GM18502 (cell line): ENCODE data around the gene PLAAT4.
A peak's percentile ranks its signal among the peaks of the same experiment; 100 is the strongest.
"Not testable (repeated sequence)": the region's sequence is repeated elsewhere in the genome, so short reads cannot be mapped to it uniquely, and the experiment has no call there.

Experiments used
- ATAC-seq: cut with Tn5 transposase; IDR thresholded peaks from one replicate; pipeline ENCODE4 v1.9.1; 2021; ENCODE audit warnings: mild to moderate bottlenecking; ENCODE audit not compliant: unreplicated experiment, poor library complexity

The PLAAT4 gene

DNA sequence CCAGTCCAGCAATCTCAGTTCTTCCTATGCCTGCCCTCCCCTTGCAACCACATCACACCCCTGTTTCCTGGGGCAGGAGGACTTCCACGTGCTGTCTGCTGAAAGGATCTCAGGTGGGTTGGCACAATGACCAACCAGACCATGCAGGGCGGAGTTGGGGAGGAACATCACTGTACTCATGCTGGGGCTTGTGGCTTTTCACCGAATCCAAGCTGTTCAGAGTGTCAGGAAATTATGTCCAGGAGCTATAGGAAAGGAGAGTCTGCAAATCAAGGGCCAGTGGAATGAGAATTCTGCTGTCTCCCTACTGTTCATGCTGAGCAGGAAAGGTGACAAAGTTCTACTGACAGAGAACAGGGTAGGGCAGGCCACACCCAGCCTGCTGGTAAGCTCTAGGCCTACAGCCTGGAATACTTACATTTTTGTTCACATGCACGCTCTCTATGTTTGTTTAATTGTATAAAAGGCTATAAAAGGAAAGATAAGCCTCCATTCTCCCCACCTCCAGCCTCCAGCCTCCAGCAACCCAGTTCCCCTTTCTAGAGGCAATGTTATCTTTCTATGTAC, 28.3 kb downstream of the PLAAT4 start:
- no peak for ATAC-seq

DNA sequence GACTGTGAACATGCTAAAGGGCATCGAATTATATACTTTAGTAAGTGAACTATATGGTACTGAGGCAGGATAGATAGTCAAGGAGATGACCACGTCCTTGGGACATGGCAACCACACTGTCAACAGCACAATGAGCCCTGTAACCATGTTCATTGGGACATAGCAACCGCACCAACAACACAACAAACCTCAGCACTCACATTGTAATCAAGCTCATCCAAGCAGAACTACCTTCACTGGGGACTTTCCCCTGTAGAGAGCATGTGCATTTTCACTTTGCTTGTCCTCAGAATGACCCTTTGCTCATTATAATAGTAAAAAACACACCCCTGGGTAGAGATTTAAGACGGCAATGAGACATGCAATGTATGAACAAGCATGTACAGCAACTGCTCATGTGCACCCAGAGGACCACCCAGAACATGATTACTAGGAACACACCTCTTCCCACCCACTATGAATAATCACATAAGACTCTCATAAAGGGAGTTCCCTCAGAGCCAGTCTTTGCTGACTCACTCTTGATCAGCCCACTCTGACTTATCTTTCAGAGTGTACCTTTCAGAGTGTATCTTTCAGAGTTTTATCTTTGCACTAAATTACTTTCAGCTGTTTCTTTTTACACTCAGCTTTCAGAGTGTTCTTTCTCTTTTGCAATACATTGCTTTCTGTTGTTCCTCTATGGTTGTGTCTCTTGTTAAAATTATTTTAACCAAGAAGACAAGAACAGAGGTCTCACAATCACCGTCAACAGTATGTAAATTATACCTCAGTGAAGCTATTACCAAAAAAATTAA, 30.6 kb downstream of the PLAAT4 start:
- ATAC-seq: peak; percentile 82

DNA sequence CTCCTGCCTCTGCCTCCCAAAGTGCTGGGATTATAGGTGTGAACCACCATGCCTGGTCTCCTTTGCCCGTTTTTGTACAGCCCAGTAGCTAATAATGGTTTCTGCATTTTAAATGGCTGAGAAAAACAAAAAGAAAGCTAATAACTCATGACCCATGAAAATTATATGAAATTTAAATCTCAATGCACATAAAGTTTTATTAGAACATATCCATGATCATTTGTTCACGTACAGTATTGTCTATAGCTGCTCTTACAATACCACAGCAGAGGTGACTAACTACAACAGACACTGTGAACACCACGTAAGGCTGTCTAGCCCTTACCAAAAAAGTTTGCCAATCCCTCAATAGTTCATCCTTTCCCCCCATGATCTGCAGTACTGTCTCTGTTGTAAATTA, 33.0 kb downstream of the PLAAT4 start:
- no peak for ATAC-seq

DNA sequence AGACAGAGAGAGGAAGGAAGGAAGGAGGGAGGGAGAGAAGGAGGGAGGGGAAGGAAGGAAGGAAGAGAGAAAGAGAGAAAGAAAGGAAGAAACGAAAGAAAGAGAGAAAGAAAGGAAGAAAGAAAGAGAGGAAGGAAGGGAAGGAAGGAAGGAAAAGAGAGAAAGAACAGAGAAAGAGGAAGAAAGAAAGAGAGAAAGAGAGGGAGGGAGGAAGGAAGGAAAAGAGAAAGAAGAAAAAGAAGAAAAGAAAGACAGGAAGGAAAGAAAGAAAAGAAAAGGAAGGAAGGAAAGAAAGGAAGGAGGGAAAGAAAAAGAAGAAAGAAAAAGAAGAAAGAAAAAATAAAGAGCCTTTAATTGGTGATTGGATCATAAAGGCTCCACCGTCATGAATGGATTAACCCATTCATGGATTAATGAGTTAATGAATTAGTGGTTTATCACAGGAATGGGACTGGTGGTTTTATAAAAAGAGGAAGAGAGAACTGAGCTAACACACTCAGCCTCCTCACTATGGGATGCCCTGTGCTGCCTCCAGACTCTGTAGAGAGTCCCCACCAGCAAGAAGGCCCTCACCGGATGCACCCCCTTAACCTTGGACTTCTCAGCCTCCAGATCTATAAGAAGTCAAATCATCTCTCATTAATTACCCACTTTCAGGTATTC, 35.5 kb downstream of the PLAAT4 start:
- ATAC-seq: no peak

DNA sequence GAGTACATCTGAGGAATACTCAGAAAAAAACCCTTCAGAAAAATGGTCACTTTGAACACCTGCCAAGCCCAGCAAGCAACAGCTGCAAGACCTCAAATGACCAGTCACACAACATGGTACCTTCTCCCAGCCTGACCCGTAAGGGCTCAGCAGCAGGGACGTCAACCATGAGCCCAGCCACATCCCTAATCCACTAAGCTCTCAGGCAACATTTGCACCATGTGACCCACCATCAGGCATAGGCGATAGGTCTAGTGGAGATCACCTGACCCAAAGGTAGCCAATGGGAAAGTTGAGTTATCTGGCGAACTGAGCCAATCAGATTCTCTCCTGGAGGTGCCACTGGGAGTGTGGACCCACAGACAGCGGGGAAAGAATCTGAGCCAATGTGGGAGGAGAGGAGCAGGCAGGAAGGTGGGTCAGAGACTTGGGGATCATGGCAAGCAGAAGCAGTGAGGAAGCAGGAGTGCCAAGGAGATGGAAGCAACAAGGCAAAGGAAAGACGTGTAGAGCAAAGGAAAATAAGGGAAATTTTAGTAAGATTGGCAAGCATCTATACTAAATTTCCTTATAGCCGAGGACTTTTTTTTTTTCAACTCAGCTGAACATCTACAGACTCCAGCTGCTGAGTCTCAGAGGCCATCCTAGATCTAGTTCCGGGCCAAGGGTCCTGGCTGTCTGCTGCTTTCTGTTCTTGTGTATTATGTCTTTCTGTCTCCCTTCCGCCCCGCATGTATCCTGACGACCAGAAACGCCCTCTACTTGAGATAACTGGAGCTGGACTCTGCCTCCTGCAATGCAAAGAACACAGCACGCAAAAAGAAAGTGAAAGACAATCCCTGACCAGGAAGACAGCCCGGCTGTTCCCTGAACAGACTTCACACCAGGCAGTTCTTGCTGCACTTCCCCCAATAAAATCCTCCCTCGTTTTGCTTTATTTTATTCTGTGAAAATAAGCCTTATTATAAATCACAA, 37.6 kb downstream of the PLAAT4 start:
- no peak for ATAC-seq

DNA sequence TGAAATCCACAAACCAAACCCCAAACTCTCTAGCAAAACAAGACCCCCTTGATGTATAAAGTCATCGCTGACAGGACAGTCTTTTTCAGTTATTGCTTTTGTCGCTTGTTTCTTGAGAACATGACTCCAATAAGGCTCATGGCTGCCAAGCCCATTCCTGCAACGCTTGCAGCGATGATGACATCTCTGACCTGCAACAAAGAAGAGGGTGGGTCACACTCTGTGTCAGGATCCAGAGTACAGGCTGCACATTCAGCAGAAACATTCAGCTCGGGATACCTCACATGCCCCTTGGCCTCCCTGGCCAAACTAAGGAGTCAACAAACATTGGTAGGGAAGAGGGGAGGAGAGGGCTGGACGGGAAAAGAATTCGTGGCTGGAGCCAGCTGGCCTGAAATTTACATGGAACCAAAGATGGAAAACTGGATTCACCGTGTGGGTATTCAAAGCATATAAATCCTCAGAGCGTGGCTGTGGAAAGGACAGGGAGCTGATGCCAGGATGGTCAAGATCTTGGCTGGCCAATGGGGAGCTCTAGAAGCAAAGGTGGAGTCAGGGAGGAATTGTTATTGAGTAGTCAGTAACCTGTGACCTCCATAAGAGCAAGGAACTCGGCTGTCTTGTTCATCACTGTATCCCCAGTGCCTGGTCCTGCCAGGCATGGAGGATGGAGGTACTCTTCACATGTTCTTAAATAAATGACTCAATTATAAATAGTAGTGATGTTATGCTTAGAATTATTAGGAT, 38.4 kb downstream of the PLAAT4 start:
- ATAC-seq: no peak

DNA sequence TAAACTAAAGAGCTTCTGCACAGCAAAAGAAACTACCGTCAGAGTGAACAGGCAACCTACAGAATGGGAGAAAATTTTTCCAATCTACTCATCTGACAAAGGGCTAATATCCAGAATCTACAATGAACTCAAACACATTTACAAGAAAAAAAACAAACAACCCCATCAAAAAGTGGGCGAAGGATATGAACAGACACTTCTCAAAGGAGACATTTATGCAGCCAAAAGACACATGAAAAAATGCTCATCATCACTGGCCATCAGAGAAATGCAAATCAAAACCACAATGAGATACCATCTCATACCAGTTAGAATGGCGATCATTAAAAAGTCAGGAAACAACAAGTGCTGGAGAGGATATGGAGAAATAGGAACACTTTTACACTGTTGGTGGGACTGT, 42.3 kb downstream of the PLAAT4 start:
- not testable (repeated sequence) for ATAC-seq

DNA sequence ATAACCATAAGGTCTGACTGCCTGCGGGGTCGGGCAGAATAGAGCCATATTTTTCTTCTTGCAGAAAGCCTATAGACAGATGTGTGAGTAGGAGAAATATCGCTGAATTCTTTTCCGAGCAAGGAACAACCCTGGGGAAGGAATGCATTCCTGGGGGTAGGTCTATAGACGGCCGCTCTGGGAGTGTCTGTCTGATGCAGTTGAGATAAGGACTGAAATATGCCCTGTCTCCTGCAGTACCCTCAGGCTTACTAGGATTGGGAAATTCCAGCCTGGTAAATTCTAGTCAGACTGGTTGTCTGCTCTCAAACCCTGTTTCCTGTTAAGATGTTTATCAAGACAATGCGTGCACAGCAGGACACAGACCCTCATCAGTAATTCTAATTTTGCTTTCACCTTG, 44.6 kb downstream of the PLAAT4 start:
- ATAC-seq: not testable (repeated sequence)

DNA sequence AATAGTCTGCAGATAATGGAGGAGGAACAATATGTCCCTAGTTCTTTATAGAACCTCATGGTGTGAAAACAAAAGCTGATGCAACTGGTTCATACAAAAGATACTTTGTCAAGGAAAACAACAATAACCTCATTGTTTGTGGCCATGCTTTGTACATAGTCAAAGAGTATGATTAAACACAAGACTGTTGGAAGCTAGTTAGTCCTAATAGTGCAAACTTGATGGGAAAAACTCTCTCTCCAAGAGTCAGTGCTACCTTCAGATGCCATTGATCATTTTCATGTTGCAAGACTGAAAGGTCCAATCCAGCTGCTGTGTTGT, 46.7 kb downstream of the PLAAT4 start:
- no peak for ATAC-seq

DNA sequence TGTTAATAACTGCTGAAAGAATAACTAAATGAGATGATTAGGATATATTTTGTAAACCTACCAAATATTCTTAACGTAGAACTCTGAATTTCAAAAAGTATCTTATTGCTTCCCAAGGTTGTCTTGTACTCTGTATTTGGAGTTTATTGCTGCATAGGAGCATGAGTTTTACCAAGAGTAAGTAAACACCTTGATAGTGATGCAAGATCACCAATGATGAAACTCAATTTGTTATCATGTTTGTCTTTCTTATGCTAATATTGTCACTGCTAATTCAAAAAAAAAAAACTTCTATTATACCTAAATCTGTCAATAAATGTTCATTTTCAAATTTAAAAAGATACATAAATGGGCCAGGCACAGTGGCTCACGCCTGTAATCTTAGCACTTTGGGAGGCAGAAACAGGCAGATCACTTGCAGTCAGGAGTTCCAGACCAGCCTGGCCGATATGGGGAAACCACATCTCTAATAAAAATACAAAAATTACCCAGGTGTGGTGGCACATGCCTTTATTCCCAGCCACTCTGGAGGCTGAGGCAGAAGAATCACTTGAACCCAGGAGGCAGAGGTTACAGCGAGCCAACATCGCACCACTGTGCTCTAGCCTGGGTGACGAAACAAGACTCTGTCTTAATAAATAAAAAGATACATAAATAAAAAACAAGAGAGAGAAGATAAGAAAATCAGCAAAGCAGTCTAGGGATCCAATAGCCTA, 50.0 kb downstream of the PLAAT4 start:
- no peak for ATAC-seq

DNA sequence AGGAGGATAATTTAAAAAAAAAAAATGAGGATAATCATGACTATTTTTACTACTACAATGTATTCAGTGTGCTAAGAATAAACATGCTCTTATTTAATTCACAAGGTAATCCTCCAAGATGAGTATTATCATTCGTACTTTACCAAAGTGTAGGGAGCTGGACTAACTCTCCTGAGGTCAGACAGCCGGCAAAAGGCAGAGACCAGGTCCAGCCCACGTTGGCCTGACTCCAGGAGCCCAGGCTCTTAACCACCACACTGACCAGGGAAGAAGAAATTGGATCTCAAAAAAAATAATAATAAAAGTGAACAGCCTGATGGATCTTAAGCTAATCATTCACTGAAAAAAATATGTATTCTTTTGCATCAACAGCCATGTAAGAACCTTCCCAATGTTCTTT, 52.4 kb downstream of the PLAAT4 start:
- no peak for ATAC-seq

DNA sequence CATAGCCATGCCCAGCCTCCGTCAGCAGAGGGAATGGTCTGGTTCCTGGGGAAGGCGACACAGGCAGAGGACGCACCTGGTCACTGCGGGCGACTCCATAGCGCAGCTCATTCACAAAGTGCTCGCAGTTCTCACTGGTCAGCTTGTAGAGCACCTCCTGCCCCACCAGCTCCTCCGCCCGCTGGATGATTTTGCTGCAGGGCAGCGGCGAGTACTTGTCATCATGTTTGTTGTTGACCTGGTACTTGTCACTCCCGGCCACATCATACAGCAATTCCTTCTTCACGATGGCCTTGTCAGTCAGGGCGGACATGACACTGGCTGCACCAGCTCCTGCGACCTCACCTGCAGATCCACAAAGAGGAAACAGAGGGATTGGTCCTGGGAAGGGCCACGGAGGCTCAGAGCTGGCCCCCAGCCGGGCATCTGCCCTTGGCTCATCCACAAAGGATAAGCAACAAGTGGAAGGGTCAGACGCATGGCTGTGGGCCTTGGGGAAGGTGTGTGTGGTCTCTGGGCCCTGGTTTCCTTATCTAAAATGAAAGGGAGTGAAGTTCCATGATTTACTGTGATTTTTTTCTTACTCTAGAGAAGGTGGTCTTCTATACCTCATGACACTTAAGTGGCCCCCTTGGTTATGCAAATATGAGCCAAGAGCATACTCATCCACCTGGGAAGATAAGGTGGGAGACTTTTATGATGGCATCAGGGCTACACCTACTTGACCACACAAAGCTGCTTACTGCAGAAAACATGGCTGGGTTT, 53.6 kb downstream of the PLAAT4 start:
- no peak for ATAC-seq

DNA sequence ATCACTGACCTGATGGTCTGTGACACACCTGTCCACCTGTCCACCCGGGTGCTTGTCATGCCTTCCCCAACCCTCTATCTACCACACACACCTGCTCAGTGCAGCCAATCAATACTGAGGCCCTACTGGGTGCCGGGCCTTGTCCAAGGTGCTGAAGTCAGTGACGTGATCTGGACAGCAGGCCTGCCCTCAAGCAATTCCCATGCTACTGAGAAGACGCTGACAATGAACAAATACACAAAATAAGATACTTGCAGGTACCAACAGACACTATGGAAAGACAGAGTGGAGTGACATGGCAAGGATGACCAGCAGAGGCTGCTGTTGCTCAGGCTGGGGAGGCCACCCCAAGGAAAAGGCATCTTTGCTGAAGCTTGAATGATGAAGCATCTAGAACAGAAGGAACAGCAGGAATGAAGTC, 56.4 kb downstream of the PLAAT4 start:
- ATAC-seq: no peak

DNA sequence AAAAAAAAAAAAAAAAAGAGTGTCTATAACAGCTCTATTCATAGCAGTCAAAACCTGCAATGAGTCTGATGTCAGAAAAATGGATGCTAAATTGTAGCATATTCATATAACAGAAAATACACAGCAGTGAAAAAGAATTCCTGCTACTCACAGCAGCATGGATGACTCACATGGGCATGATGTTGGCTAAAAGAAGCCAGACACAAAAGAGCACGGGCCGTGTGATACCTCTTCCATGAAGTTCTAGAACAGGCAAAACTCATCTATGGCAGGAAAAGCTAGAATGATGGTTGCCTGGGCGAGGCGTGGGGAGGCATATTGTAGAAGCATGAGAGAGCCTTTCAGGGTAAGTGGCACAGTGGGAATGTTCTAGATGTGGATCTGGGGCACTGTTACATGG, 58.7 kb downstream of the PLAAT4 start:
- ATAC-seq: no peak
